GM12878 (cell line): Measurements from ENCODE around the gene SCAMP1. TPM values are rescaled to one million over a fixed set of nuclear protein-coding genes. Genes with fewer than 3 reads are reported as not detected.

Experiments used
- ATAC-seq: fragments of 200-7000 bp; cut with Tn5 transposase; 3 replicates; pipeline ENCODE4 v1.9.1; 2020; ENCODE audit warnings: mild to moderate bottlenecking, moderate library complexity
- BruUV-seq: library from RNA; stranded (reverse); fragments of 400-500 nt; replicated peaks from 2 replicates; lab custom pipeline; 2021; lab: Mats Ljungman, UMichigan
- CTCF ChIA-PET: fragments of 300-600 bp; sonication (Branson Sonifier 250); formaldehyde crosslinking; extraction: SDS; loops from one replicate; lab custom pipeline; 2021; ENCODE audit warnings: inconsistent platforms; lab: Yijun Ruan, JAX
- POLR2A ChIA-PET: fragments of 350-600 bp; formaldehyde crosslinking; extraction: SDS; loops from one replicate; lab custom pipeline; 2021; ENCODE audit warnings: inconsistent platforms; lab: Charles Lee
- RAD21 ChIA-PET: fragments of 300-600 bp; sonication (Branson Sonifier 250); formaldehyde crosslinking; loops from one replicate; lab custom pipeline; 2023; ENCODE audit warnings: antibody characterized with exemption; ENCODE audit not compliant: unreplicated experiment; lab: Charles Lee
- SMC1A ChIA-PET: fragments of 300-600 bp; sonication (Branson Sonifier 250); formaldehyde crosslinking; loops from one replicate; lab custom pipeline; 2023; ENCODE audit not compliant: unreplicated experiment, uncharacterized antibody; lab: Charles Lee
- DNase-seq: peaks from one replicate; pipeline ENCODE4 v3.0.0-alpha.2; 2011; ENCODE audit warnings: low read depth, low spot score
- FAIRE-seq: peaks from 3 replicates; lab custom pipeline; 2011; peaks lifted over from hg19 to GRCh38; lab: Jason Lieb, UNC
- H2AFZ ChIP-seq: 2 replicates; pipeline ENCODE4 v1.6.0; 2011; ENCODE audit warnings: low read depth, low read length, control low read depth; ENCODE audit not compliant: control insufficient read depth
- H3K27ac ChIP-seq: 2 replicates; pipeline ENCODE4 v1.5.1; 2011; ENCODE audit warnings: control low read depth; ENCODE audit not compliant: control insufficient read depth, insufficient read depth
- H3K27me3 ChIP-seq, 2 experiments: replicated peaks in 1 of 2; 2 replicates each; pipeline versions ENCODE4 v1.6.0 to v1.6.1; 2011; ENCODE audit warnings: low read length in 1 of 2; ENCODE audit not compliant: control insufficient read depth in 2 of 2, insufficient read depth in 2 of 2
- H3K36me3 ChIP-seq, 2 experiments: 2 replicates each; pipeline ENCODE4 v1.5.1; 2011; ENCODE audit warnings: low read length in 1 of 2; ENCODE audit not compliant: control insufficient read depth in 2 of 2, insufficient read depth in 2 of 2
- H3K4me1 ChIP-seq: 2 replicates; pipeline ENCODE4 v1.6.1; 2011; ENCODE audit warnings: mild to moderate bottlenecking, low read length, moderate library complexity, mixed read lengths; ENCODE audit not compliant: control insufficient read depth, insufficient read depth
- H3K4me2 ChIP-seq: 2 replicates; pipeline ENCODE4 v1.6.0; 2011; ENCODE audit warnings: control low read depth; ENCODE audit not compliant: control insufficient read depth, insufficient read depth
- H3K4me3 ChIP-seq: fragments of 200-600 bp; sonication (generic); 2 replicates; pipeline ENCODE4 v1.5.1; 2016
- H3K79me2 ChIP-seq: 2 replicates; pipeline ENCODE4 v1.6.0; 2011; ENCODE audit warnings: low read length; ENCODE audit not compliant: control insufficient read depth, insufficient read depth
- H3K9ac ChIP-seq: 2 replicates; pipeline ENCODE4 v1.8.0; 2011; ENCODE audit warnings: low read length, control low read depth, mixed read lengths; ENCODE audit not compliant: control insufficient read depth, insufficient read depth
- H3K9me3 ChIP-seq: replicated peaks from 3 replicates; pipeline ENCODE4 v1.5.1; 2011; ENCODE audit warnings: mild to moderate bottlenecking, low read length; ENCODE audit not compliant: control insufficient read depth, insufficient read depth
- H4K20me1 ChIP-seq: 2 replicates; pipeline ENCODE4 v1.6.0; 2011; ENCODE audit not compliant: control insufficient read depth, insufficient read depth
- ESRRA ChIP-seq: IDR thresholded peaks from 2 replicates; pipeline ENCODE4 v1.6.1; 2012; ENCODE audit warnings: mild to moderate bottlenecking, low read length, improper control_type of control experiment
- HCFC1 ChIP-seq: fragments of 150-350 bp; IDR thresholded peaks from 2 replicates; pipeline ENCODE4 v1.6.1; 2014; ENCODE audit warnings: low read length
- PRDM15 ChIP-seq: fragments of 450-650 bp; formaldehyde crosslinking; IDR thresholded peaks from 2 replicates; pipeline ENCODE4 v1.4.0; 2020; ENCODE audit warnings: mild to moderate bottlenecking, moderate library complexity
- RFX5 ChIP-seq: IDR thresholded peaks from 2 replicates; pipeline ENCODE4 v1.6.1; 2011; ENCODE audit warnings: low read depth, low read length, improper control_type of control experiment
- SIN3A ChIP-seq: IDR thresholded peaks from 2 replicates; pipeline ENCODE4 v1.6.1; 2012; ENCODE audit warnings: low read depth, low read length, improper control_type of control experiment
- SREBF1 ChIP-seq: IDR thresholded peaks from 2 replicates; pipeline ENCODE4 v1.6.1; 2012; ENCODE audit warnings: mild to moderate bottlenecking, low read length
- ZBTB4 ChIP-seq: fragments of 450-650 bp; formaldehyde crosslinking; IDR thresholded peaks from 2 replicates; pipeline ENCODE4 v1.4.0; 2022; ENCODE audit warnings: mild to moderate bottlenecking, moderate library complexity
- ZNF622 ChIP-seq: fragments of 450-650 bp; IDR thresholded peaks from 2 replicates; pipeline ENCODE4 v1.6.1; 2017; ENCODE audit warnings: mild to moderate bottlenecking, inconsistent platforms
- in situ Hi-C: fragments of 300-500 bp; cut with MboI; formaldehyde crosslinking; loops from 9 replicates; pipeline ENCODE4 v1.14.3; 2018; ENCODE audit warnings: mixed read lengths
- intact Hi-C: fragments of 100-400 bp; cut with micrococcal nuclease; formaldehyde crosslinking; loops from one replicate; pipeline ENCODE4 v1.14.2; 2022; ENCODE audit not compliant: unreplicated experiment
- polyA plus RNA-seq, 11 experiments: library from polyadenylated mRNA; depleted of rRNA in 4 of 11; unstranded in 6 of 11; stranded (reverse) in 5 of 11; fragments of >200 nt; fragmentation: Nextera tagmentation in 4 of 11; fragmentation: Illumina TruSeq in 1 of 11; extraction: Ambion mirVana in 4 of 11; extraction: Trizol in 1 of 11; gene quantifications; 1 replicate in 1 of 11; 2 replicates in 10 of 11; pipeline versions ENCODE4 v1.2.1 to v1.2.3, GENCODE V29; 2011 to 2016; ENCODE audit warnings: inconsistent platforms in 2 of 11, missing spikeins in 2 of 11, low read depth in 1 of 11
- total RNA-seq, 4 experiments: library from RNA; depleted of rRNA in 3 of 4; stranded (reverse); fragments of >200 nt in 3 of 4; fragmentation: Illumina TruSeq in 1 of 4; extraction: Trizol in 1 of 4; gene quantifications; 2 replicates each; pipeline versions ENCODE4 v1.2.1 to v1.2.3, GENCODE V29; 2013 to 2021
- TF ChIP-seq, protein P1 (sequence below): fragments of 450-650 bp; IDR thresholded peaks from 2 replicates; pipeline ENCODE4 v1.6.1; 2017; ENCODE audit warnings: mild to moderate bottlenecking, low read depth, inconsistent platforms; ENCODE audit not compliant: poor library complexity, severe bottlenecking
- TF ChIP-seq, protein P2 (sequence below): IDR thresholded peaks from 2 replicates; pipeline ENCODE4 v1.6.1; 2012; ENCODE audit warnings: low read depth, low read length, improper control_type of control experiment
- TF ChIP-seq, protein P3 (sequence below): fragments of 450-650 bp; IDR thresholded peaks from 2 replicates; pipeline ENCODE4 v1.6.1; 2018; ENCODE audit warnings: mild to moderate bottlenecking, low read depth, moderate library complexity; ENCODE audit not compliant: partially characterized antibody

The SCAMP1 gene
- total and polyA plus RNA-seq, 10 of the 15 experiments (the other 5 are each of a cell fraction or from before 2014, with no cell fraction given): 6.4 to 27.9 (median 20.0) TPM

DNA sequence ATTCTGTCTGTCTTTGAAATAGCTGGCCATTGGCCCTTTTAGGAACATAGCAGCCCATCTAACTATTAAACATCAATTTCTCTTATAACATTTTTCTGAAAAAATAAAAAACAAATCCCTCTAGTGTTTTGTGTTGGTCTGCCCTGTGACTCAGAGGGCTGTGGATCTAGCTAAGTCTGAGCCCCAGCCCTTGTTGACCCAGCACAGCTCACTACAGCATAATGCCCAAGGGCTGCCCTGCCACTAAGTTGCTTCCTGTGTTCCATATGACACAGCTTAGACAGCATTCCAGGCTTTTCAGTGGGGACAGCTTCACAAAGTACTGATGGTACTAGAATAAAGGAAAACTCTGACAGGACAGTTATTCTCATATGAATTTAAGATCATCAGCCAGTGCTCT, 136.0 kb downstream of the SCAMP1 start:
- Histone ChIP-seq H3K4me1 (peaks cover 27% of the 10 kb centered on the region), H3K4me2 (0 out of 2 replicates have a peak overlapping the region, but pooled peaks have one; percentile 13), H4K20me1 (no peaks in the 10 kb centered on the region), H3K27me3 (no peaks in the 10 kb centered on the region), H3K4me3 (no peak overlapping the region), H3K36me3 (peaks cover 2 to 6% of the 10 kb centered on the region in 2 experiments; a peak in 3 of 4 replicates), H3K9ac (no peak overlapping the region), H3K9me3 (no peaks in the 10 kb centered on the region), H2AFZ (no peak overlapping the region), H3K79me2 (0 out of 2 replicates have a peak, but pooled peaks cover 3% of the 10 kb centered on the region), H3K27ac (peak overlapping the region; percentile 20; the same call in 1 of the 2 replicates)
- intact Hi-C loops (no loop called here), in situ Hi-C loops (no loop called here)
- ChIA-PET POLR2A (no interaction called here), RAD21 (interaction anchor here (0.6 kb wide), 1 partner anchor 206 kb away, joined by 3 read pairs; no protein-coding TSS in a partner anchor), SMC1A (interaction anchor here (0.9 to 3.4 kb wide), 8 partner anchors 9 to 41 kb away, joined by 3 to 16 read pairs (median 4); no protein-coding TSS in a partner anchor), CTCF (interaction anchor here (0.7 to 1.9 kb wide), 4 partner anchors 17 to 337 kb away, joined by 3 to 10 read pairs (median 4); no protein-coding TSS in a partner anchor)
- DNase-seq (no peak), FAIRE-seq (no peak), ATAC-seq (no peak)
- BruUV-seq: no TSS peak
- no peak for TF ChIP-seq ZBTB4
- TF ChIP-seq, protein P1, sequence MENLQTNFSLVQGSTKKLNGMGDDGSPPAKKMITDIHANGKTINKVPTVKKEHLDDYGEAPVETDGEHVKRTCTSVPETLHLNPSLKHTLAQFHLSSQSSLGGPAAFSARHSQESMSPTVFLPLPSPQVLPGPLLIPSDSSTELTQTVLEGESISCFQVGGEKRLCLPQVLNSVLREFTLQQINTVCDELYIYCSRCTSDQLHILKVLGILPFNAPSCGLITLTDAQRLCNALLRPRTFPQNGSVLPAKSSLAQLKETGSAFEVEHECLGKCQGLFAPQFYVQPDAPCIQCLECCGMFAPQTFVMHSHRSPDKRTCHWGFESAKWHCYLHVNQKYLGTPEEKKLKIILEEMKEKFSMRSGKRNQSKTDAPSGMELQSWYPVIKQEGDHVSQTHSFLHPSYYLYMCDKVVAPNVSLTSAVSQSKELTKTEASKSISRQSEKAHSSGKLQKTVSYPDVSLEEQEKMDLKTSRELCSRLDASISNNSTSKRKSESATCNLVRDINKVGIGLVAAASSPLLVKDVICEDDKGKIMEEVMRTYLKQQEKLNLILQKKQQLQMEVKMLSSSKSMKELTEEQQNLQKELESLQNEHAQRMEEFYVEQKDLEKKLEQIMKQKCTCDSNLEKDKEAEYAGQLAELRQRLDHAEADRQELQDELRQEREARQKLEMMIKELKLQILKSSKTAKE: no peak
- TF ChIP-seq ESRRA: no peak
- no peak for TF ChIP-seq RFX5
- no peak for TF ChIP-seq PRDM15 (CRISPR knock-in tag)
- TF ChIP-seq SIN3A: no peak
- TF ChIP-seq, protein P2, sequence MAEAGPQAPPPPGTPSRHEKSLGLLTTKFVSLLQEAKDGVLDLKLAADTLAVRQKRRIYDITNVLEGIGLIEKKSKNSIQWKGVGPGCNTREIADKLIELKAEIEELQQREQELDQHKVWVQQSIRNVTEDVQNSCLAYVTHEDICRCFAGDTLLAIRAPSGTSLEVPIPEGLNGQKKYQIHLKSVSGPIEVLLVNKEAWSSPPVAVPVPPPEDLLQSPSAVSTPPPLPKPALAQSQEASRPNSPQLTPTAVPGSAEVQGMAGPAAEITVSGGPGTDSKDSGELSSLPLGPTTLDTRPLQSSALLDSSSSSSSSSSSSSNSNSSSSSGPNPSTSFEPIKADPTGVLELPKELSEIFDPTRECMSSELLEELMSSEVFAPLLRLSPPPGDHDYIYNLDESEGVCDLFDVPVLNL: no peak
- TF ChIP-seq HCFC1: no peak
- no peak for TF ChIP-seq ZNF622
- TF ChIP-seq SREBF1: no peak
- TF ChIP-seq, protein P3, sequence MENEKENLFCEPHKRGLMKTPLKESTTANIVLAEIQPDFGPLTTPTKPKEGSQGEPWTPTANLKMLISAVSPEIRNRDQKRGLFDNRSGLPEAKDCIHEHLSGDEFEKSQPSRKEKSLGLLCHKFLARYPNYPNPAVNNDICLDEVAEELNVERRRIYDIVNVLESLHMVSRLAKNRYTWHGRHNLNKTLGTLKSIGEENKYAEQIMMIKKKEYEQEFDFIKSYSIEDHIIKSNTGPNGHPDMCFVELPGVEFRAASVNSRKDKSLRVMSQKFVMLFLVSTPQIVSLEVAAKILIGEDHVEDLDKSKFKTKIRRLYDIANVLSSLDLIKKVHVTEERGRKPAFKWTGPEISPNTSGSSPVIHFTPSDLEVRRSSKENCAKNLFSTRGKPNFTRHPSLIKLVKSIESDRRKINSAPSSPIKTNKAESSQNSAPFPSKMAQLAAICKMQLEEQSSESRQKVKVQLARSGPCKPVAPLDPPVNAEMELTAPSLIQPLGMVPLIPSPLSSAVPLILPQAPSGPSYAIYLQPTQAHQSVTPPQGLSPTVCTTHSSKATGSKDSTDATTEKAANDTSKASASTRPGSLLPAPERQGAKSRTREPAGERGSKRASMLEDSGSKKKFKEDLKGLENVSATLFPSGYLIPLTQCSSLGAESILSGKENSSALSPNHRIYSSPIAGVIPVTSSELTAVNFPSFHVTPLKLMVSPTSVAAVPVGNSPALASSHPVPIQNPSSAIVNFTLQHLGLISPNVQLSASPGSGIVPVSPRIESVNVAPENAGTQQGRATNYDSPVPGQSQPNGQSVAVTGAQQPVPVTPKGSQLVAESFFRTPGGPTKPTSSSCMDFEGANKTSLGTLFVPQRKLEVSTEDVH: no peak
